IPS-NIHi7 (cell line): ENCODE data around the gene RPS26.
"Not testable (repeated sequence)": the region's sequence is repeated elsewhere in the genome, so short reads cannot be mapped to it uniquely, and the experiment has no call there.

Experiments used
- DNase-seq: peaks from one replicate; pipeline ENCODE4 v3.0.0; 2012; ENCODE audit warnings: mixed read lengths; ENCODE audit errors: extremely low spot score

RPS26 gene

DNA sequence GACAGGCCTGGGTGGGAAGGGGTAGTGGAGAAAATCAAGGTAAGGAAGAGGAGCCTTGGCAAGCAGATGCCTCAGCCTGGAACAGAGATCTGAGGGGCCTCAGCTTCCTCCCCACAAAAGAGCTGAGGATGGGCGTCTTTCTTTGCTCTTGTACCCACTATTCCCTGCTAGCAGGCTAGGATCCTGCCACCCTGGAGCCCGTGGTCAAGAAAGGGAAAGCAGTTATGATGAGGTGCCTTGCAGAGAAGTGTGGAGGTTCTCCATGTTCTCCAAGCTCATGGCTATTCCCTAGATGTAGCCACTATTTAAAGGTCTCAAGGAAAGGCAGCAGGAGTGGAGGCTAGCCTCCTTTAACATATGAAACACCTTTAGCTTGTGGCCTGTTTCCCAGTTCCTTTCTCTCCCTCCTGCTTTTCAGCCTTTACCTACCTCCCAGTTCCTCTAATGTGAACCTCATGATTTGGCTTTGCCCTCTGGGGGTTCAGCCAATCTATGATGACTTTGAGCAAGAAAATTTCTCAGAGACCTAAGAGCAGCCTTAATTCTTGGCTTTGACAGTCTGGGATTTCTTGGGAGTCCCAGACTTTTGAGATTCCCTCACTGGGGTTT, 19.7 kb upstream of the RPS26 start:
- DNase-seq, result no peak

DNA sequence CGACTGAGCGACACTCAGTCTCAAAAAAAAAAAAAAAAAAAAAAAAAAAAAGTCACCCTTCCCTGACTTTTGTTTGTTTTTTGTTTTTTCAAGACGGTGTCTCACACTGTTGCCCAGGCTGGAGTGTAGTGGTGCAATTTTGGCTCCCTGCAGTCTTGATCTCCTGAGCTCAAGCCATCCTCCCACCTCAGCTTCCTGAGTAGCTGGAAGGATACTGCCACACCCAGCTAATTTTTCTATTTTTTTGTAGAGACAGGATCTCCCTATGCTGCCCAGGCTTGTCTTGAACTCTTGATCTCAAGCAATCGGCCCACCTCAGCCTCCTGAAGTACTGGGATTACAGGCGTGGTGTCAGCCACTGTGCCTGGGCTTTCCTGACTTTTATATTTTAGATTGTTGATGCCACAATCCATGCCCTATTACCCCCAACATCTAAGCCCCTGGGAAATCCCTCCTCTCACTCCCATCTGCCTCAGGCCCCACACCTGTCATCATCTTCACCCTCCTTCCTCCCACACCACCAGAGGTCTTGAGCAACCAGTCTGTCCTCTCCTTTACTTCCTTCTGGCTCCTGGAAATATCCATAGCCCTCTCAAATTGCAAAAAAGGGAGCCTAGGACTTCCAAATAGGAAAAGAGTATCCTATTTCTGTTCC, 13.1 kb upstream of the RPS26 start:
- DNase-seq, result no peak

DNA sequence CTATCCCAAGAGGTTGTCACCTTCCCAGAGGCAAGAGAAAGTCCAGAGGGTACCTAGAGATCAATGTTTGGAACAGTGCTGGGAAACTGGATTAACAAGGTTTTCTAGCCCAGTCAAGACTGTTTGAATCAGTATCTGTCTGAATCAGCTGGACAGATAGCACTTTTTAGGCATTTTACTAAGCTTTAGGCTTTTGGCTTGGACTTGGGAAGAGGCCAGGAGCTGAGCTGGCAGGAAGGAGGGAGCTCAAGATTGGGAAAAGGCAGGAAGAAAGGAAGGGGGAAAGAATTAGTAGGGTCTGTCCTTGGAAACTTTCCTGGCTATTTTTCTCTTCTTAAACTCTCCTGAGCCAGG, 12.6 kb upstream of the RPS26 start:
- no peak for DNase-seq

DNA sequence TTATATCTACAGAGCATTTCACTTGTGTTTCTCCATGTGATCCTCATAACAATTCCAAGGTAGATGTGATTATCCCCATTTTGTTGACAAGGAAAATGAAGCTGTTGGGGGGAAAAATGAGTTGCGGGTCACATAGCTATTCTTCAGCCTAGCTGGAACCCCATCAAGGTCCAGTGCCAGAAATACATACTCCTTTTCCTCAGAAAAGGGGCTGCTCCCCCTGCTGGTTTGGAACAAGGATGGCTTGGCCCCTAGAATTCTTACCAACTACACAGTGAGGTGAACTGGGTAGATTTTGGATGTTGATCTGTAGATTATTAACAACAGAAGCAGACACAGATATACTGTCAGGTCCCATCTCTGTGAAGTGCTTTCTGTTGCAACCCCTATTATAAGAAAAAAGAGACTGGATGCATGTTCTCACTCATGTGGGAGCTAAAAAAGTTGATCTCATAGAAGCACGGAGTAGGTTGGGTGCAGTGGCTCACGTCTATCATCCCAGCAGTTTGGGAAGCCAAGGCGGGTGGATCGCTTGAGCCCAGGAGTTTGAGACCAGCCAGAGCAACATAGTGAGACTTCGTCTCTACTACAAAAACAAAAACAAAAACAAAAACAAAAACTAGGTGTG, 11.9 kb upstream of the RPS26 start:
- peak; percentile 67 for DNase-seq

DNA sequence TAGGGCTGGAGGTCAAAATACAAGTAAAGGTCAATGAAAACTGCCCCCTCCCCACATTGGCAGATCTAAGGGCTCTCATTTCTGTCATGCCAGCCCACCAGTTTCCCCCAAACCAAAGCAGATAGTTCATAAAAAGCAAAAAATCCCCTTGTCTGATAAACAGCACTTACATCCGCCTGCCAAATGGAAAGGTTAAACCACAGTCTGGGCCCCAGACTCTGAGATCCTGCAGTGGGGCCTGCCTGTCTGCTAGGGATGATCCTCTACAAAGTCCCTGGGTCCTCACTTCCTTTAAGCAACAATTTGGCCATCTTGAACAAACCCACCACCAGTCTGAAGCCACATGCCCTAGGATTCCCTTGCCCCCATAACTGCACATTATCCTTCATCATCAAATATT, 9.7 kb upstream of the RPS26 start:
- no peak for DNase-seq

DNA sequence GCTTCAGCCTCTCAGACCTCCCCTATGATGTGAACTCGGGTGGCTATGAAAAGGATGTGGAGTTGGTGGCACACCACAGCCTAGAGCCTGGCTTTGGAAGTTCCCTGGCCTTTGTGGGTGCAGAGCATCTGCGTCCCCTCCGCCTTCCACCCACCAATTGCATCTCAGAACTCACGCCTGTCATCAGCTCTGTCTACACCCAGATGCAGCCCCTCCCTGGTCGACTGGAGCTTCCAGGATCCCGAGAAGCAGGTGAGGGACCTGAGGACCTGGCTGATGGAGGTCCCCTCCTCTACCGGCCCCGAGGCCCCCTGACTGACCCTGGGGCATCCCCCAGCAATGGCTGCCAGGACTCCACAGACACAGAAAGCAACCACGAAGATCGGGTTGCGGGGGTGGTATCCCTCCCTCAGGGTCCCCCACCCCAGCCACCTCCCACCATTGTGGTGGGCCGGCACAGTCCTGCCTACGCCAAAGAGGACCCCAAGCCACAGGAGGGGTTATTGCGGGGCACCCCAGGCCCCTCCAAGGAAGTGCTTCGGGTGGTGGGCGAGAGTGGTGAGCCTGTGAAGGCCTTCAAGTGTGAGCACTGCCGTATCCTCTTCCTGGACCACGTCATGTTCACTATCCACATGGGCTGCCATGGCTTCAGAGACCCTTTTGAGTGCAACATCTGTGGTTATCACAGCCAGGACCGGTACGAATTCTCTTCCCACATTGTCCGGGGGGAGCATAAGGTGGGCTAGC, 7.0 kb upstream of the RPS26 start:
- no peak for DNase-seq

DNA sequence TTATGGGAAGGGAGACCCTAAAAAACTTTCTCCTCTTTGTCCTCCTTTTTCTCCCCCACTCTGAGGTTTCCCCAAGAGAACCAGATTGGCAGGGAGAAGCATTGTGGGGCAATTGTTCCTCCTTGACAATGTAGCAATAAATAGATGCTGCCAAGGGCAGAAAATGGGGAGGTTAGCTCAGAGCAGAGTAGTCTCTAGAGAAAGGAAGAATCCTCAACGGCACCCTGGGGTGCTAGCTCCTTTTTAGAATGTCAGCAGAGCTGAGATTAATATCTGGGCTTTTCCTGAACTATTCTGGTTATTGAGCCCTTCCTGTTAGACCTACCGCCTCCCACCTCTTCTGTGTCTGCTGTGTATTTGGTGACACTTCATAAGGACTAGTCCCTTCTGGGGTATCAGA, 4.6 kb upstream of the RPS26 start:
- DNase-seq, result no peak

DNA sequence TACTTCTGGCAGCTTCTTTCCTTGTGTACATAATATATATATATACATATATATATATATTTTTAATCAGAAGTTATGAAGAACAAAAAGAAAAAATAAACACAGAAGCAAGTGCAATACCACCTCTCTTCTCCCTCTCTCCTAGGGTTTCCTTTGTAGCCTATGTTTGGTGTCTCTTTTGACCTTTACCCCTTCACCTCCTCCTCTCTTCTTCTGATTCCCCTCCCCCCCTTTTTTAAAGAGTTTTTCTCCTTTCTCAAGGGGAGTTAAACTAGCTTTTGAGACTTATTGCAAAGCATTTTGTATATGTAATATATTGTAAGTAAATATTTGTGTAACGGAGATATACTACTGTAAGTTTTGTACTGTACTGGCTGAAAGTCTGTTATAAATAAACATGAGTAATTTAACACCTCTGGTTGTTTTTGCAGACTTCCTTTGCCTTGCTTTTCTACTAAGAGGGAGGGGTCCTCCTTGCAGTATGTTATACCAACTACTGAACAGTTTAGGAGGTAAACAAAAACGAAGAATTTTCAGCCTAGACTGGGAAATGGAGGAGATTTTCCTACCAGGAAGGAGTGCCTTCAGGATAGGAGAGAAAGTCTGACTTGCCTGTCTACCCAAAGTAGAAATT, 3.6 kb upstream of the RPS26 start:
- no peak for DNase-seq

DNA sequence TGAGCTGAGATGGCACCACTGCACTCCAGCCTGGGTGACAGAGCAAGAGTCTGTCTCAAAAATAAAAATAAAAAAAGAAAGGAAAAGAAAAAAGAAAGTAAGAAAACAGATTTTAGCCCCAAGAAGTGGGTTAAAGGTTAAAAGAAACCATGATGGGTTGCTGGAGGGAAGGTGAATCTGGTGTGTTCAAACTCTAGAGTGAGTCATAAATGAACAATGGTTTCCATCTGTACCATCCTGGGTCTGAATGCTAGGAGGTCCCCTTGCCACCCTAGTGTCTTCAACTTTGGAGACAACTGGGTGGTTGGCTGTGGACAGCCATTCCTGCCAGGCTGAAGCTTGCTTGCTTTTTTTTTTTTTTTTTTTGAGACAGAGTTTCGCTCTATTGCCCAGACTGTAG, 1.6 kb upstream of the RPS26 start:
- no peak for DNase-seq

DNA sequence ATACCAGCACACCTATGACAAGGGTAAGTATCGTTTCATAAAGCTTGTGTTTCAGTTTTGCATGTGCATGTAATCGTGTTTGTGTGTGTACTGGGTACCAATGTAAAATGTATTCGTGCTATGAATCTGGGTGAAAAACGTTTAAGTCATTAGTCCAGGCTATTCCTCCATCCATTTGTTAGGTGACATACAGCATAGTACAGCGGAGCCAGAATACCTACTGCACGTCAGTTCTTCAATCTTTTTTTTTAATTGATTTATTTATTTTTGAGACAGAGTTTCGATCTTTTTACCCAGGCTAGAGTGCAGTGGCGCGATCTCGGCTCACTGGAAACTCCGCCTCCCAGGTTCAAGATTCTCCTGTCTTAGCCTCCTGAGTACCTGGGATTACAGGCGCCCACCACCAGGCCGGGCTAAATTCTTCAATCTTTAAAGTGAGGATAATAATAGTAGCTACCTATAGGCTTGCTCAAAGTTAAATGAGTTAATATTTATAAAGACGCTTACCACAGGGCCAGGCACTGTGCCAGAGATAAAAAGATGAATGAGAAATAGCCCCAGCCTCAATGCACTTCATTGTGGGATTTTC, 661 bp upstream of the RPS26 start:
- DNase-seq, result no peak

DNA sequence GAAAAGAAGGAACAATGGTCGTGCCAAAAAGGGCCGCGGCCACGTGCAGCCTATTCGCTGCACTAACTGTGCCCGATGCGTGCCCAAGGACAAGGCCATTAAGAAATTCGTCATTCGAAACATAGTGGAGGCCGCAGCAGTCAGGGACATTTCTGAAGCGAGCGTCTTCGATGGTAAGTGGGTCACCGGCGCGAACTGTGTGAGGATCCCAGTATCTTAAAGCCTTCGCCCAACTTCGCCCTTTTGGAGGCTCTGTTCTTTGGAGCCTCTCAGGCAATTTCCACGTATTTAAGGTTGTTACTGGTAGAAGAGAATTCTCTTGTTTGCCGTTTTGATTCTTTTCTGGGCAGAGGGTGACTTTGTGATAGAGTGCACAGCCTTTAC, 704 bp downstream of the RPS26 start:
- DNase-seq, result not testable (repeated sequence)

DNA sequence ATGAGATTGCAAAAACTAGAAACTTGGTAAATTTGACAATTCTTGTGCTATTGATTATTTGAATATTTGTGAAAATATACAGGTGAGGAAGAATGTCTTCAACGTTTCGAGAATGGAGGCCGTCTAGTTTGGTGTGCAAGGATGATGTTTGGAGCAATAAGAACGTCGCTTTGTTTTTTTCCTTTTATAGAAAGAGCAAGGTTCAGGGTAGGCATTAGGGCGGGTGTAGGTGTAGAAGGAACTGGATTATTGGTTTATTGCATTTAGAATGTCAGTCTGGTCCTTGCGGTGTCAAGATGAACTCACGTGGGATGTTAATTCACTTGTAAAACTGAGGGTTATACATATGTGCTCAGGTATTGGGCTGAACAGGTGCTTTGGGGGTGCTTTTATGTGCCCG, 1.1 kb downstream of the RPS26 start:
- no peak for DNase-seq

DNA sequence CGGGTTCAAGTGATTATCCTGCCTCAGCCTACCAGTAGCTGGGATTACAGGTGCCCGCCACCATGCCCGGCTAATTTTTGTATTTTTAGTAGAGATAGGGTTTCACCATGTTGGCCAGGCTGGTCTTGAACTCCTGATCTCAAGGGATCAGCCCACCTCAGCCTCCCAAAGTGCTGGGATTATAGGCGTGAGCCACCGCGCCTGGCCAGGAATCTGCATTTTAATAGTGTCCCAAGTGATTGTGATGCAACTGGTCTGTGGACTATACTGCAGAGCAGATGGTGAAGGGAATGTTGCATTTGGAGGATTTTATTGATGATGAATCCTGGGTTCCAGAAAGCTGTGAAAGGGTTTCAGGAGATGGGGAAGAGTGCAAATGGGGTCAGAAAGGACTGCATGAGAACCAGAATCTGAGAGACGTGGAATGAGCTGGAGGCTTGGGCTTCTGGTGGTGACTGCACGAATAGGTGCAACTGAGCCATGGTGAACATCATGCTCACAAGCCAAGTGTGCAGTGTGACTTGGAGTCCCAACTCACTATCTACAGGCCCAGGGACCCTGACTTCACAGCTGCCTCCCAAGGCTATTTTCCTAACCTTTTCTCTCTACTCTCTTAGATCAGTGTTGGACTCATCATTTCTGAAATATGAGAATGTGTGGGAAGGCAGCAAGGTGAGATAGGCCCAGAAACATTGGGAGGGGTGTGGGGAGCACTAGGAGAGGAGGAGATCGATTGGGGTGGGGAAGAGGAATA, 4.5 kb downstream of the RPS26 start:
- no peak for DNase-seq

DNA sequence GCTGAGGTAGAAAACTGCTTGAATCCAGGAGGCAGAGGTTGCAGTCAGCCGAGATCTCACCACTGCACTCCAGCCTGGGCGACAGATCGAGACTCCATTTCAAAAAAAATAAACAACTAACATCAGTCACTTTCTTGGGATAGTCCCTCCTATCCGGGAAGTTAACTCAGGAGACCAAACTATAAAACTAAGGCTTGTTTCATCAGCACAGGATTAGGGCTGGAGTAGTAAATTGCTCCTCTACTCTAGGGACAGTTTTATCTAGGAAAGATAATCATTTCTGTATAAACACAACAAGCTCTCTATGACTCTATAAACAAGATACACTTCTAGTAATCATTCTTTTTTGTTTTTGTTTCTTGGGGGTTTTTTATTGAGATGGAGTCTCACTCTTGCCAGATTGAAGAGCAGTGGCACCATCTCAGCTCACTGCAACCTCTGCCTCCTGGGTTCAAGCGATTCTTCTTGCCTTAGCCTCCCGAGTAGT, 11.7 kb downstream of the RPS26 start:
- no peak for DNase-seq

DNA sequence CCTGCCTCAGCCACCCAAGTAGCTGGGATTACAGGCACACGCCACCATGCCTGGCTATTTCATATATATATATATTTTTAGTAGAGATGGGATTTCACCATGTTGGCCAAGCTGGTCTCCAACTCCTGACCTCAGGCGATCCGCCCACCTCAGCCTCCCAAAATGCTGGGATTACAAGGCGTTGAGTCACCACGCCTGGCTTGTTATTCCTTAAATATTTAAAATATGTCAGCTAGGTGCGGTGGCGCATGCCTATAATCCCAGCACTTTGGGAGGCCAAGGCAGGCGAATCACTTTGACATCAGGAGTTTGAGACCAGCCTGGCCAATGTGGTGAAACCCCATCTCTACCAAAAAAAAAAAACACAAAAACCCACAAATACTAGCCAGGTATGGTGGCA, 18.2 kb downstream of the RPS26 start:
- not testable (repeated sequence) for DNase-seq

DNA sequence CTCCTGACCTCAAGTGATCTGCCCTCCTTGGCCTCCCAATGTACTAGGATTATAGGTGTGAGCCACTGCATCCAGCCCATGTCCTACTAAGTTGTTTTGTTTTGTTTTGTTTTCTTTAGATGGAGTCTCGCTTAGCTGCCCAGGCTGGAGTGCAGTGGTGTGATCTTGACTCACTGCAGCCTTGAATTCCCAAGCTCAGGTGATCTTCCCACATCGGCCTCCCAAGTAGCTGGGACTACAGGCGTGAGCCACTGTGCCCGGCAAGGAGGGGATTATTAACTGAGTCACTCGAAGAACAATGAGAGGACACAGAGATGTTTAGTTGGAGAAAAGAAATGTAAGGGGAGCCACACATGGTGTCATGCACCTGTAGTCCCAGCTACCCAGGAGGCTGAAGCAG, 20.3 kb downstream of the RPS26 start:
- no peak for DNase-seq

DNA sequence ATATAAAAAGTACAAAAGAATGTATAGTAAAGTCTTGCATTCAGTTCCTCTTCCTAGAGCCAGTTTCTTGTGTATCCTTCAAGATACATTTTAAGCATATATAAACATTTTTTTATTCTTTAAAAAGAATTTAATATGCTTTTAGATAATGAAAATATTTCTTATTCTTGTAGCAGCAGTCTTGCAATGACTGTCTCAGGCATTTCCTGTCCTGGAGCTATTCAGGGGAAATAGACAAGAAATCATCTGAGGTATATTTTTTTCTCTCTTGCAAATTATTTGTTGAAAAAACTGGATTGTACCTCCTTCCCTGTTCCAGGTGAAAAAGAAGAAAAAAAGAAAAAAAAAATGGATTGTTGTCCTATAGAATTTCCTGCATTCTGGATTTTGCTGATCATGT, 21.3 kb downstream of the RPS26 start:
- no peak for DNase-seq

DNA sequence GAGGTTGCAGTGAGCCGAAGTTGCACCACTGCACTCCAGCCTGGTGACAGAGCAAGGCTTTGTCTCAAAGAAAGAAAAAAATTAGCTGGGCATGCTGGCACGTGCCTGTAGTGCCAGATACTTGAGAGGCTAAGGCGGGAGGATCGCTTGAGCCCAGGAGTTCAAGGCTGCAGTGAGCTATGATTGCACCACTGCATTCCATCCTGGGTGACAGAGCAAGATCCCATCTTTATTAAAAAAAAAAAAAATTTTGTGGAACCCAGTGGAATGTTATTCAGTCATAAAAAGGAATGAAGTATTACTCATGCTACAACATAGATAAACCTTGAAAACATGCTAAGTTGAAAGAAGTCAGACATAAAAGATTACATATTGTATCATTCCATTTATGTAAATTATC, 29.9 kb downstream of the RPS26 start:
- no peak for DNase-seq

DNA sequence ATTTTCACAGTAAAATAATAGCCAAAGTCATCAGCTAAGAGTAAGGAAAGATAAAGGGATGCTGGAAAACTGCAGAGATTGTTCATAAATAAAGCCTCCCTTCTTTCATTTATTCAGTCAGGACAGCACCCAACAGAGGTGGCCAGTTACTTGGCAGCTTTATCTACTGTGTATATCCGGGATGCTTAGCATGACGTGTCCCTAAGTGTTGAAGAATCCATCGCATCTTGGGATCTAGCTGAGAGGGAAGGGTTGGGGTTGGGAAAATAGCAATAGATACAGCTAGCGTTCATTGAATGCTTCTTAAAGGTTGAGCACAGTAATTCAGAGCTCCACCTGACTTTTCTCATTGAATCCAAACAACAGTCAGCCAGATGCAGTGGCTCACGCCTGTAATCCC, 32.7 kb downstream of the RPS26 start:
- no peak for DNase-seq

DNA sequence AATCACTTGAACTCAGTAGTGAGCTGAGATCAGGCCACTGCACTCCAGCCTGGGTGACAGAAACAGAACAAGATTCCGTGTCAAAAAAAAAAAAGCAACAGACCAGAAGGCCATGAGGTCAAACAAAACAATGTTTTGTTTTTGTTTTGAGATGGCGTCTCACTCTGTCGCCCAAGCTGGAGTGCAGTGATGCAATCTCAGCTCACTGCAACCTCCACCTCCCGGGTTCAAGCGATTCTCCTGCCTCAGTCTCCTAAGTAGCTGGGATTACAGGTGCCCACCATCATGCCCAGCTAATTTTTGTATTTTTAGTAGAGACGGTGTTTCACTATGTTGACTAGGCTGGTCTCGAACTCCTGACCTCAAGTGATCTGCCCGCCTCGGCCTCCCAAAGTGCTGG, 36.2 kb downstream of the RPS26 start:
- not testable (repeated sequence) for DNase-seq

DNA sequence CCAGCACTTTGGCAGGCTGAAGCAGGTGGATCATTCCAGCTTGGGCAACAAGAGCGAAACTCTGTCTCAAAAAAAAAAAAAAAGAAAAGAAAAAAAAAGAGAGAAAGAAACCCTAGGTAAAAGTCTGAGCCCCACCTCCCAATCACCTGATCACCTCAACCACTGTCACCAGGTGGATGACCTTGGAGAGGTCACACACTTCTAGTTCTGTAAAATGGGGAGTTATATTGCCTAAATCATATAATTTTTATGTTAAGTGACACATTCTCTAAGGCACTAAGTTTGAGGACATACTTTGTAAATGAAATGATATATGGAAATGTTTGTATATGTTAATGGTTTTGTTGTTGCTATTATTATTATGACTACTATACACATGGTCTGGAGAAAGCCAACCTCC, 36.7 kb downstream of the RPS26 start:
- DNase-seq, result no peak
